GM23338 (cell line): ENCODE results near the gene GRM2. TPM values are rescaled to one million over a fixed set of nuclear protein-coding genes. Genes with fewer than 3 reads are reported as not detected.

Source experiments
- ATAC-seq: fragments of 200-7000 bp; cut with Tn5 transposase; 3 replicates; pipeline ENCODE4 v1.9.1; 2020
- DNase-seq: peaks from one replicate; pipeline ENCODE4 v3.0.0-alpha.2; 2015; ENCODE audit warnings: low spot score
- H2AFZ ChIP-seq: fragments of 200-600 bp; sonication (generic); 2 replicates; pipeline ENCODE4 v1.8.0; 2016; ENCODE audit warnings: antibody characterized with exemption, mild to moderate bottlenecking, moderate library complexity
- H3F3A ChIP-seq: fragments of 200-600 bp; sonication (generic); replicated peaks from 2 replicates; pipeline ENCODE4 v1.8.0; 2017; ENCODE audit warnings: antibody characterized with exemption, mixed run types, low read depth
- H3K27ac ChIP-seq: fragments of 200-600 bp; sonication (generic); 2 replicates; pipeline ENCODE4 v1.6.1; 2016; ENCODE audit warnings: low read depth
- H3K27me3 ChIP-seq: fragments of 200-600 bp; sonication (generic); 2 replicates; pipeline ENCODE4 v1.8.0; 2016; ENCODE audit warnings: mild to moderate bottlenecking, mixed run types, moderate library complexity; ENCODE audit not compliant: insufficient read depth
- H3K36me3 ChIP-seq: fragments of 200-600 bp; sonication (generic); 2 replicates; pipeline ENCODE4 v1.8.0; 2016; ENCODE audit warnings: mild to moderate bottlenecking; ENCODE audit not compliant: insufficient read depth
- H3K4me1 ChIP-seq: fragments of 200-600 bp; sonication (generic); 2 replicates; pipeline ENCODE4 v1.8.0; 2016; ENCODE audit warnings: mild to moderate bottlenecking, moderate library complexity; ENCODE audit not compliant: insufficient read depth
- H3K4me2 ChIP-seq: fragments of 200-600 bp; sonication (generic); 2 replicates; pipeline ENCODE4 v1.7.1; 2017; ENCODE audit warnings: mixed run types
- H3K4me3 ChIP-seq: fragments of 200-600 bp; sonication (generic); 2 replicates; pipeline ENCODE4 v1.6.1; 2016; ENCODE audit warnings: mixed run types
- H3K79me2 ChIP-seq: fragments of 200-600 bp; sonication (generic); replicated peaks from 2 replicates; pipeline ENCODE4 v1.8.0; 2017; ENCODE audit warnings: mild to moderate bottlenecking; ENCODE audit not compliant: insufficient read depth
- H3K9me2 ChIP-seq: fragments of 200-600 bp; sonication (generic); 2 replicates; pipeline ENCODE4 v1.8.0; 2017; ENCODE audit not compliant: insufficient read depth
- H4K20me1 ChIP-seq: fragments of 200-600 bp; sonication (generic); replicated peaks from 2 replicates; pipeline ENCODE4 v1.8.0; 2017; ENCODE audit warnings: mild to moderate bottlenecking; ENCODE audit not compliant: insufficient read depth
- H3K27ac Mint-ChIP-seq: 2 replicates; pipeline ENCODE4 v1.8.0; 2020; ENCODE audit warnings: inconsistent platforms, mild to moderate bottlenecking, moderate library complexity, mixed read lengths
- H3K27me3 Mint-ChIP-seq: 3 replicates; pipeline ENCODE4 v1.8.0; 2022; ENCODE audit warnings: low read depth, mild to moderate bottlenecking, moderate library complexity, mixed read lengths, inconsistent platforms; ENCODE audit not compliant: insufficient read depth, poor library complexity
- H3K36me3 Mint-ChIP-seq: 3 replicates; pipeline ENCODE4 v1.8.0; 2021; ENCODE audit warnings: low read depth, mild to moderate bottlenecking, inconsistent platforms, moderate library complexity, mixed read lengths
- H3K4me1 Mint-ChIP-seq: 3 replicates; pipeline ENCODE4 v1.8.0; 2020; ENCODE audit warnings: mild to moderate bottlenecking, inconsistent platforms, mixed read lengths
- H3K4me3 Mint-ChIP-seq: 3 replicates; pipeline ENCODE4 v1.8.0; 2021; ENCODE audit warnings: moderate library complexity, mild to moderate bottlenecking, inconsistent platforms, mixed read lengths
- H3K9me3 Mint-ChIP-seq: 3 replicates; pipeline ENCODE4 v1.8.0; 2020; ENCODE audit warnings: moderate library complexity, mild to moderate bottlenecking, inconsistent platforms, mixed read lengths
- CREB1 ChIP-seq: fragments of 250-450 bp; sonication (Bioruptor Pico); IDR thresholded peaks from 2 replicates; pipeline ENCODE4 v1.5.0; 2020; ENCODE audit warnings: low read depth, mild to moderate bottlenecking, moderate library complexity
- CTCF ChIP-seq, 2 experiments: fragments of 200-600 bp in 1 of 2; sonication (generic) in 1 of 2; conservative IDR thresholded peaks; 2 replicates each; pipeline versions ENCODE4 v1.5.1 to v1.6.1; 2016 to 2017; ENCODE audit warnings: antibody characterized with exemption in 2 of 2, low read depth in 2 of 2, mild to moderate bottlenecking in 2 of 2, moderate library complexity in 1 of 2
- ETS1 ChIP-seq: IDR thresholded peaks from 2 replicates; pipeline ENCODE4 v1.6.1; 2016; ENCODE audit warnings: antibody characterized with exemption
- EZH2 ChIP-seq: fragments of 200-600 bp; sonication (generic); IDR thresholded peaks from one replicate; pipeline ENCODE4 v1.8.0; 2017; ENCODE audit warnings: antibody characterized with exemption, mild to moderate bottlenecking, low read depth; ENCODE audit not compliant: unreplicated experiment
- EZH2phosphoT487 ChIP-seq: fragments of 200-600 bp; sonication (generic); IDR thresholded peaks from one replicate; pipeline ENCODE4 v1.8.1; 2018; ENCODE audit warnings: antibody characterized with exemption; ENCODE audit not compliant: unreplicated experiment
- JUNB ChIP-seq: IDR thresholded peaks from one replicate; pipeline ENCODE4 v1.6.1; 2016; ENCODE audit warnings: antibody characterized with exemption; ENCODE audit not compliant: unreplicated experiment
- NANOG ChIP-seq: IDR thresholded peaks from 2 replicates; pipeline ENCODE4 v1.6.1; 2016; ENCODE audit warnings: antibody characterized with exemption, borderline replicate concordance
- POLR2AphosphoS5 ChIP-seq: IDR thresholded peaks from 2 replicates; pipeline ENCODE4 v1.6.1; 2016; ENCODE audit warnings: antibody characterized with exemption, low read depth
- REST ChIP-seq: IDR thresholded peaks from one replicate; pipeline ENCODE4 v1.6.1; 2018; ENCODE audit warnings: antibody characterized with exemption; ENCODE audit not compliant: unreplicated experiment
- STAT1 ChIP-seq: IDR thresholded peaks from one replicate; pipeline ENCODE4 v1.6.1; 2016; ENCODE audit warnings: antibody characterized with exemption; ENCODE audit not compliant: unreplicated experiment
- ZNF114 ChIP-seq: fragments of 250-450 bp; sonication (Bioruptor Pico); IDR thresholded peaks from 2 replicates; pipeline ENCODE4 v1.5.0; 2020; ENCODE audit warnings: mild to moderate bottlenecking, moderate library complexity
- ZNF331 ChIP-seq: fragments of 250-450 bp; sonication (Bioruptor Pico); IDR thresholded peaks from 2 replicates; pipeline ENCODE4 v1.5.0; 2020; ENCODE audit warnings: low read depth, mild to moderate bottlenecking, moderate library complexity
- ZNF462 ChIP-seq: fragments of 250-450 bp; sonication (Bioruptor Pico); IDR thresholded peaks from 2 replicates; pipeline ENCODE4 v1.5.0; 2020; ENCODE audit warnings: mild to moderate bottlenecking, moderate library complexity
- polyA plus RNA-seq: library from polyadenylated mRNA; unstranded; fragments of >200 nt; fragmentation: Nextera tagmentation; extraction: Ambion mirVana; gene quantifications from 2 replicates; pipeline ENCODE4 v1.2.1, GENCODE V29; 2016
- total RNA-seq: library from RNA; depleted of rRNA; stranded (reverse); fragments of >200 nt; shearing (Covaris generic); gene quantifications from 2 replicates; pipeline ENCODE4 v1.2.3, GENCODE V29; 2014

Gene GRM2
- total and polyA plus RNA-seq, 2 experiments from 2014 or later: 2.1 to 5.1 TPM

- Histone ChIP-seq H3K36me3 (no peaks in the 10 kb centered on the region), H3F3A (no peaks in the 10 kb centered on the region), H4K20me1 (no peaks in the 10 kb centered on the region), H3K27me3 (no peaks in the 10 kb centered on the region), H3K4me1 (0 out of 2 replicates have a peak, but pooled peaks cover 3% of the 10 kb centered on the region), H3K27ac (no peak overlapping the region), H3K4me3 (no peak overlapping the region), H2AFZ (no peak overlapping the region; the same call in 1 of the 2 replicates), H3K4me2 (no peak overlapping the region), H3K79me2 (no peaks in the 10 kb centered on the region), H3K9me2 (no peaks in the 10 kb centered on the region)
- H3K27me3 Mint-ChIP-seq: peaks cover 11% of the 10 kb centered on the region
- no peak overlapping the region; the same call in 1 of the 2 replicates for H3K27ac Mint-ChIP-seq
- ATAC-seq (no peak), DNase-seq (no peak)
- H3K36me3 Mint-ChIP-seq: no peaks in the 10 kb centered on the region
- TF ChIP-seq EZH2: no peak
- no peak for TF ChIP-seq CTCF (conservative IDR thresholded peaks at IDR 0.05; ENCODE audit: low read depth in 2 of 2)
- no peak for TF ChIP-seq POLR2AphosphoS5
- TF ChIP-seq NANOG: no peak
- no peak for TF ChIP-seq JUNB
- no peak for TF ChIP-seq EZH2phosphoT487
- TF ChIP-seq REST: no peak
- no peak for TF ChIP-seq CREB1 (CRISPR knock-in tag)
- TF ChIP-seq ZNF114 (CRISPR knock-in tag): no peak
- TF ChIP-seq STAT1: no peak
- TF ChIP-seq ZNF462: no peak
- TF ChIP-seq ETS1: no peak
- no peak for TF ChIP-seq ZNF331 (CRISPR knock-in tag)
- no peak overlapping the region for H3K4me3 Mint-ChIP-seq
- peaks cover 31% of the 10 kb centered on the region for H3K4me1 Mint-ChIP-seq
- H3K9me3 Mint-ChIP-seq: no peaks in the 10 kb centered on the region
These were observed 13.6 kb downstream of the GRM2 start for GRCh38 chr3:51720292-51721061.
